T-helper 2 cell treated with Interferon-gamma antibody and Interleukin-4, amounts not matched to agents 5 μg/mL and 100 μg/mL, for 36 hours (primary cell): Measurements from ENCODE around the gene BABAM2.
A peak's percentile ranks its signal among the peaks of the same experiment; 100 is the strongest.

Experiments
- DNase-seq: peaks from one replicate; pipeline ENCODE4 v3.0.0; 2021; ENCODE audit warnings: low spot score
- H3K27ac Mint-ChIP-seq: one replicate; pipeline ENCODE4 v1.8.0; 2021; ENCODE audit warnings: mild to moderate bottlenecking, mixed read lengths
- H3K27me3 Mint-ChIP-seq: one replicate; pipeline ENCODE4 v1.8.0; 2021; ENCODE audit warnings: low read depth, mixed read lengths
- H3K36me3 Mint-ChIP-seq: one replicate; pipeline ENCODE4 v1.8.0; 2021; ENCODE audit warnings: low read depth, mixed read lengths
- H3K4me1 Mint-ChIP-seq: one replicate; pipeline ENCODE4 v1.8.0; 2021; ENCODE audit warnings: low read depth, mixed read lengths
- H3K4me3 Mint-ChIP-seq: one replicate; pipeline ENCODE4 v1.8.0; 2022; ENCODE audit warnings: mild to moderate bottlenecking, moderate library complexity, mixed read lengths
- H3K9me3 Mint-ChIP-seq: one replicate; pipeline ENCODE4 v1.8.0; 2021; ENCODE audit warnings: mixed read lengths

BABAM2 gene

GRCh38 chr2:28357055-28357454, 466.5 kb downstream of the BABAM2 start:
- H3K27ac Mint-ChIP-seq, result peak overlapping the region; percentile 16
- H3K27me3 Mint-ChIP-seq, result no peaks in the 10 kb centered on the region
- no peak for DNase-seq
- H3K4me3 Mint-ChIP-seq, result no peak overlapping the region
- no peaks in the 10 kb centered on the region for H3K9me3 Mint-ChIP-seq
- no peaks in the 10 kb centered on the region for H3K36me3 Mint-ChIP-seq
- peaks cover 31% of the 10 kb centered on the region for H3K4me1 Mint-ChIP-seq

DNA sequence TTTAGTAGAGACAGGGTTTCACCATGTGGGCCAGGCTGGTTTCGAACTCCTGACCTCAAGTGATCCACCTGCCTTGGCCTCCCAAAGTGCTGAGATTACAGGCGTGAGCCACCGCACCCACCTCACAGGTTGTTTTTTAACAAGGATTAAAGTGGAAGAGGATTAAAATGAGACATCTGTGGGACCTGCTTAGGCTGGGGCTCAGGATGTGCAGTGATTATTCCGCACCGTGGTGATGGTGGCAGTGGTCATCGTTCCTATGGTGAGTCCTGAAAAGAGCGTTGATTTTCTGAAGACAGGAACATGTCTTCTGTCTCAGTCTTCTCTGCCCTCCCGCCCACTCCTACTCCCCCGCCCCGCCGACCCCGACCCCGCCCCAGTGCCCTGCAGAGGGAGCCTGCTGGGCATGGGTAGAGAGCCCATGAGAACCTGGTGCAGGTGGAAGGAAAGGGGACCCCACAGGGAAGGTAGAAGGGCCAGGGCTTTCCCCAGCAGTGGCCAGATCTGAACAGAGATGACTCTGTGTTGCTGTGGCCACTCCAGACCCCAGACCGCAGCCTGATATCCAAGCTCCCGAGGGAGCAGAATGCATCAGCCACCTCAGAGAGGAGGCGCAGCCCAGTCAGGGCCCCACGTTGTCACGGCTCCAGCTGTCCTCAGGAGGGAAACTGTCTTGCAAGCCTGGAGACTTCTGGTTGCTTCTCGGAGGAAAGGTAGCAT, 467.6 kb downstream of the BABAM2 start:
- Mint-ChIP-seq H3K36me3 (no peaks in the 10 kb centered on the region), H3K27ac (peak overlapping the region; percentile 93), H3K4me3 (peak overlapping the region; percentile 74), H3K9me3 (no peaks in the 10 kb centered on the region), H3K27me3 (no peaks in the 10 kb centered on the region), H3K4me1 (peaks cover 37% of the 10 kb centered on the region)
- no peak for DNase-seq

GRCh38 chr2:28358668-28359201, 468.2 kb downstream of the BABAM2 start:
- Mint-ChIP-seq H3K9me3 (no peaks in the 10 kb centered on the region), H3K4me1 (peaks cover 41% of the 10 kb centered on the region), H3K27ac (peak overlapping the region; percentile 93), H3K27me3 (no peaks in the 10 kb centered on the region), H3K4me3 (peak overlapping the region; percentile 74), H3K36me3 (no peaks in the 10 kb centered on the region)
- peak; percentile 20 for DNase-seq

DNA sequence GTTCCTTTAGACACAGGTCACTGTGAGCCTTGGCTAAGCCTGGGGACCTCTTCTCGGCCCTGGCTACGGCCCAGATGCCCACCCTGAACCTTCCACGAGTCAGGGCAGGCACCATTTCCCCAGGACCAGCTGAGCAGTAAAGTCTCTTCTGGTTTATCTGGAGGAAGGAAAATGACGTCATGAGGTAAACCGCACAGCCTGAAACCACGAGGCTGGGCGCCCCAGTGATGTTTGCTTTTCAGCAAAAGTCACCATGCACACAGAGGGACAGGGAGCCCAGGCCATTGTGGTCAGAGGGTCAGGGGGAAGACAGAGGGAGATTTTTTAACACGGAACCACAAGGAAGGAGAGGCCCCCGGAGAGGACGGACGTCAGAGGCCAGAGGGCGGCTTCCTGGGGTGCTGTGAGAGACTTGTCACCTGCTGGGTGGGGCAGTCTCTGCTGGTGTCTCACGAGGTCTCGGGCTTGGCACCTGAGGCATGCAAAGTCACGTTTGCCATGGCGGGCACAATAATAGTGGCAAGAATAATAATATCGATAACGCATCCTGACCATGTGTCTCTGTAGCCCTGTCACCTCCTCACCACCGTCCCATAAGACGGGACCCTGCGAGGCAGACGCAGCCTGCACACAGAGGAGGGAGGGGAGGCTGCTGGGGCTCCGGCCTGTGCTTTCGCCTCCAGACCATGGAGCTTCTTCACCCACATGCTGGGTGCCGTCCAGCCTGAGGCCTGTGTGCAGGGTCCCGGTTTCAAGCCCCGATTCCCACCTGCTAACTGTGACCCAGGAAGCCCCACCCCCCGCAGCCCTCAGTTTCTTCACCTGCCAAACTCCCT, 468.9 kb downstream of the BABAM2 start:
- no peaks in the 10 kb centered on the region for H3K9me3 Mint-ChIP-seq
- H3K4me3 Mint-ChIP-seq, result peak overlapping the region; percentile 74
- DNase-seq, result peak; percentile 90
- H3K36me3 Mint-ChIP-seq, result no peaks in the 10 kb centered on the region
- peaks cover 47% of the 10 kb centered on the region for H3K4me1 Mint-ChIP-seq
- peaks cover 2% of the 10 kb centered on the region for H3K27me3 Mint-ChIP-seq
- H3K27ac Mint-ChIP-seq, result peak overlapping the region; percentile 93

- H3K36me3 Mint-ChIP-seq, result no peaks in the 10 kb centered on the region
- DNase-seq, result no peak
- H3K4me1 Mint-ChIP-seq, result peaks cover 54% of the 10 kb centered on the region
- H3K27ac Mint-ChIP-seq, result peak overlapping the region; percentile 74
- peak overlapping the region; percentile 42 for H3K4me3 Mint-ChIP-seq
- H3K9me3 Mint-ChIP-seq, result no peaks in the 10 kb centered on the region
- peaks cover 2% of the 10 kb centered on the region for H3K27me3 Mint-ChIP-seq
These were observed 469.7 kb downstream of the BABAM2 start for GRCh38 chr2:28360058-28360717.

- DNase-seq, result peak; percentile 29
- peak overlapping the region; percentile 23 for H3K27ac Mint-ChIP-seq
- peaks cover 2% of the 10 kb centered on the region for H3K27me3 Mint-ChIP-seq
- H3K4me1 Mint-ChIP-seq, result peaks cover 61% of the 10 kb centered on the region
- peak overlapping the region; percentile 42 for H3K4me3 Mint-ChIP-seq
- no peaks in the 10 kb centered on the region for H3K36me3 Mint-ChIP-seq
- H3K9me3 Mint-ChIP-seq, result no peaks in the 10 kb centered on the region
These were observed 470.3 kb downstream of the BABAM2 start for GRCh38 chr2:28360718-28361293.

- H3K27ac Mint-ChIP-seq, result peak overlapping the region; percentile 29
These were observed 471.6 kb downstream of the BABAM2 start for GRCh38 chr2:28361991-28362710.

GRCh38 chr2:28362991-28363521, 472.5 kb downstream of the BABAM2 start:
- H3K4me3 Mint-ChIP-seq, result no peak overlapping the region
- DNase-seq, result no peak
- peaks cover 2% of the 10 kb centered on the region for H3K27me3 Mint-ChIP-seq
- no peaks in the 10 kb centered on the region for H3K9me3 Mint-ChIP-seq
- H3K27ac Mint-ChIP-seq, result no peak overlapping the region
- no peaks in the 10 kb centered on the region for H3K36me3 Mint-ChIP-seq
- peaks cover 74% of the 10 kb centered on the region for H3K4me1 Mint-ChIP-seq

More at GRCh38 chr2:28361991-28362710, 471.6 kb downstream of the BABAM2 start:
- H3K27me3 Mint-ChIP-seq, result peaks cover 2% of the 10 kb centered on the region
- H3K9me3 Mint-ChIP-seq, result no peaks in the 10 kb centered on the region
- DNase-seq, result no peak
- H3K4me3 Mint-ChIP-seq, result peak overlapping the region; percentile 14
- peaks cover 71% of the 10 kb centered on the region for H3K4me1 Mint-ChIP-seq
- no peaks in the 10 kb centered on the region for H3K36me3 Mint-ChIP-seq

DNA sequence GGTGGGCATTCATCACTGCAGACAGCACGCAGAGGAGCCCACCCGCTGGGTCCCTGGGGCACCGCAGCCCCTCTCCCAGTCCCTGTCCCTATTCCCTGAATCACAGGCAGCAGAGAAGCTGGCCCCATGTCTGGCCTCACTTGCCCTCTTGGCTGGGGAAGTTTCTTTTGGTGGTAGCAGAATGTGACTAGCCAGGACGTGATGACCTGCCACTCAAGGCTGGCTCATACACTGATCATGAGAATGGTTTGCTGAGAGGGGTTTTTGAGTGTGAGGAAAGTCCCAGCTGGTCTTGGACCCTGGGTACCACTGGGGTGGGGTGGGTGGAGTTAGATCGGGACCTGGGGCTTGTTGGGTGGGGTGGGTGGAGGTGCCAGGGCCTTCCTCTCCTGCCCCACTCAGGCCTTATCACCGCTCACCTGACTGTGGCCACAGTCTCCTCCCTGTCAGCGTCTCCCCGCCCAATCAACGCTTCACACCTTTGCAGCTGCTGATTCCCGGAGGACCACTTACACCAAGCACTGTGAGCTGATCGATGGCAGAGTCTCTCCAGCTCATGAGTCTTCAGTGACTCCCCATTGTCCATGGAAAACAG, 473.3 kb downstream of the BABAM2 start:
- H3K9me3 Mint-ChIP-seq, result no peaks in the 10 kb centered on the region
- peaks cover 2% of the 10 kb centered on the region for H3K27me3 Mint-ChIP-seq
- peaks cover 70% of the 10 kb centered on the region for H3K4me1 Mint-ChIP-seq
- no peak overlapping the region for H3K27ac Mint-ChIP-seq
- no peak overlapping the region for H3K4me3 Mint-ChIP-seq
- DNase-seq, result no peak
- no peaks in the 10 kb centered on the region for H3K36me3 Mint-ChIP-seq

DNA sequence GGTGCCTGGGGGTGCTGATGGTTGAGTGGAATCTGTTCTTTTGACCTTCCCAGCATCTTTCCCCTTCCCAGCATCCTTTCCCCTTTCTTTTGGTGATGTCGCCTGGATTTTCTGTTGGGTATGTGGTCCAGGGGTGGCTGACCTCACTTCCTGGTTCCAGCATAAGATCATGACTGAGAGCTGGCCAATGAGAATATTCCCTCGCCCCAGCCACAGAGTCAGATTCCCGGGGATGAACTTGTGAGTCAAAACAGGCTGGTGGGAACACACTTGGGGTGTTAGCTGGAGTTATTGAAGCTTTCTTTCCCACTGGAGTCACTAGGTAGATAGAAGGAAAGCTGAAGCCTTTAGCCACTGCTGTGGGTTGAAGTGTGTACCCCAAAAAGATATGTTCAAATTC, 474.1 kb downstream of the BABAM2 start:
- H3K4me3 Mint-ChIP-seq, result peak overlapping the region; percentile 35
- no peaks in the 10 kb centered on the region for H3K36me3 Mint-ChIP-seq
- peaks cover 6% of the 10 kb centered on the region for H3K27me3 Mint-ChIP-seq
- H3K4me1 Mint-ChIP-seq, result peaks cover 65% of the 10 kb centered on the region
- DNase-seq, result no peak
- H3K9me3 Mint-ChIP-seq, result no peaks in the 10 kb centered on the region
- H3K27ac Mint-ChIP-seq, result peak overlapping the region; percentile 26

- DNase-seq, result no peak
- H3K27ac Mint-ChIP-seq, result peak overlapping the region; percentile 13
- H3K4me1 Mint-ChIP-seq, result peaks cover 63% of the 10 kb centered on the region
- peak overlapping the region; percentile 35 for H3K4me3 Mint-ChIP-seq
- peaks cover 6% of the 10 kb centered on the region for H3K27me3 Mint-ChIP-seq
- no peaks in the 10 kb centered on the region for H3K36me3 Mint-ChIP-seq
- no peaks in the 10 kb centered on the region for H3K9me3 Mint-ChIP-seq
These were observed 474.6 kb downstream of the BABAM2 start for GRCh38 chr2:28365158-28365557.

DNA sequence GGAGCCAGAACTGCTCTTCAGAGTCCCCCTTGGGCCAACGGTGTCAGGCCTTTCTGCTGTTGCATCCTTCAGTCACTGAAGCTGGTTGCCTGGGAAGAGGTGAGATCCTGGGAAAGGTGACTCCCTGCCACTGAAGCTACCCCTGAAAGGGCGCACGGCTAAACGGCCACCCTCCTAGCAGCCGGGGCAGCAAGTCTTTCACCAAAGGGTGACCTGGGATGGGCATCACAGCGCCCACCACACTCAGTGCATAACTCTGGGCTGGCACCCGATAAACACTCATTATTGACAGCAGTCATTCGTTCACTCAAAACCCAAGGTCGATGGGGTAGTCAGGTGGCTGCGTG, 475.6 kb downstream of the BABAM2 start:
- H3K9me3 Mint-ChIP-seq, result no peaks in the 10 kb centered on the region
- H3K36me3 Mint-ChIP-seq, result no peaks in the 10 kb centered on the region
- H3K27me3 Mint-ChIP-seq, result peaks cover 10% of the 10 kb centered on the region
- peaks cover 61% of the 10 kb centered on the region for H3K4me1 Mint-ChIP-seq
- DNase-seq, result no peak
- H3K4me3 Mint-ChIP-seq, result peak overlapping the region; percentile 72
- H3K27ac Mint-ChIP-seq, result peak overlapping the region; percentile 84
